Activated CD4-positive, alpha-beta memory T cell treated with anti-CD3 and anti-CD28 coated beads for 36 hours (primary cell): ENCODE measurements around the gene RHOA. TPM values are rescaled to one million over a fixed set of nuclear protein-coding genes. Genes with fewer than 3 reads are reported as not detected.
A peak's percentile ranks its signal among the peaks of the same experiment; 100 is the strongest.
"Not testable (repeated sequence)": the region's sequence is repeated elsewhere in the genome, so short reads cannot be mapped to it uniquely, and the experiment has no call there.

Experiments
- CTCF ChIA-PET: fragments of 350-600 bp; sonication (Branson Sonifier 250); formaldehyde crosslinking; loops from one replicate; lab custom pipeline; 2021; ENCODE audit warnings: antibody characterized with exemption, inconsistent platforms; lab: Charles Lee
- POLR2A ChIA-PET: fragments of 350-600 bp; sonication (Branson Sonifier 250); formaldehyde crosslinking; loops from one replicate; lab custom pipeline; 2021; ENCODE audit warnings: antibody characterized with exemption; lab: Charles Lee
- DNase-seq: peaks from one replicate; pipeline ENCODE4 v3.0.0-alpha.2; 2020
- H3K27ac Mint-ChIP-seq: one replicate; pipeline ENCODE4 v1.8.0; 2021; ENCODE audit warnings: mixed read lengths
- H3K27me3 Mint-ChIP-seq: one replicate; pipeline ENCODE4 v1.8.0; 2021; ENCODE audit warnings: mixed read lengths
- H3K36me3 Mint-ChIP-seq: one replicate; pipeline ENCODE4 v1.8.0; 2021; ENCODE audit warnings: mixed read lengths
- H3K4me1 Mint-ChIP-seq: one replicate; pipeline ENCODE4 v1.8.0; 2021; ENCODE audit warnings: low read depth, mixed read lengths
- H3K4me3 Mint-ChIP-seq: one replicate; pipeline ENCODE4 v1.8.0; 2021; ENCODE audit warnings: mild to moderate bottlenecking, mixed read lengths
- H3K9me3 Mint-ChIP-seq: one replicate; pipeline ENCODE4 v1.8.0; 2021; ENCODE audit warnings: mixed read lengths
- intact Hi-C: fragments of 100-400 bp; cut with micrococcal nuclease; formaldehyde crosslinking; loops from one replicate; pipeline ENCODE4 v1.15.1; 2023
- total RNA-seq, 2 experiments: library from RNA; stranded (reverse); gene quantifications; one replicate each; pipeline ENCODE4 v1.2.3, GENCODE V29; 2021

Gene RHOA
- total RNA-seq, 2 experiments from 2014 or later, result 497 to 514 TPM

DNA sequence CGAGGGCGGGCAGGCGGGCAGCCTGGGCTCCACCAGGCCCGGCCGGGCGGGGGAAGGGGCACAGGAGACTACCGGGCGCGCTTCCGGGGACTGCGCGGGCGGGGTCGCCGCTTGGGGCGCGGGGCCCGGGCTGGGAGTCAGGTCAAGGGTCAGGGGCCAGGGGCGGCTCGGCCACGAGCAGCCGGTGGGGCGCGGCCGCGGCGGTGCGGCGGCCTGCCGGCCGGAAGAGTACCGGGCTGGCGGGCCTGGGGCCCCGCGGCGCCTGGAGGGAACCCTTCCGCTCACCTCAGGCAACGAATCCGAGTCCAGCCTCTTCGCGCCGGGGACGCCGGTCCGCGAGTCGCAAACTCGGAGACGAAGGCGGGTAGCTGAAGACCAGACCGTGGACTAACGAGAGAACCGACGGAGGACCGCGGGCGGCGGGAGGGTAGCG, 225 bp downstream of the RHOA start:
- peak overlapping the region; percentile 95 for H3K27ac Mint-ChIP-seq
- POLR2A ChIA-PET, result interaction anchor here (0.9 to 4.6 kb wide), 12 partner anchors 9 to 390 kb away, joined by 3 to 33 read pairs (median 6); partner anchors contain the start of genes DAG1, GPX1, NICN1 and QRICH1
- intact Hi-C loops, result loop anchor here (2.0 to 10.0 kb wide), 2 partner anchors 35 to 387 kb away; partner anchors contain the start of genes IMPDH2 and NDUFAF3

GRCh38 chr3:49410846-49411534, 786 bp downstream of the RHOA start:
- Mint-ChIP-seq H3K27me3 (no peaks in the 10 kb centered on the region), H3K27ac (peak overlapping the region; percentile 91), H3K4me1 (peaks cover 62% of the 10 kb centered on the region), H3K36me3 (peaks cover 22% of the 10 kb centered on the region), H3K9me3 (no peaks in the 10 kb centered on the region), H3K4me3 (peak overlapping the region; percentile 90)
- intact Hi-C loops, result loop anchor here (2.0 to 10.0 kb wide), 2 partner anchors 34 to 386 kb away; partner anchors contain the start of genes IMPDH2 and NDUFAF3
- CTCF ChIA-PET, result interaction anchor here (2.5 kb wide), 1 partner anchor 71 kb away, joined by 15 read pairs; the partner anchor contains the start of gene USP4
- no peak for DNase-seq
- POLR2A ChIA-PET, result interaction anchor here (1.0 to 4.6 kb wide), 9 partner anchors 10 to 73 kb away, joined by 3 to 33 read pairs (median 9); partner anchors contain the start of genes DAG1, GPX1, NICN1 and USP4

More for the DNA sequence above, 225 bp downstream of the RHOA start:
- Mint-ChIP-seq H3K9me3 (no peaks in the 10 kb centered on the region), H3K36me3 (peaks cover 27% of the 10 kb centered on the region), H3K4me3 (peak overlapping the region; percentile 90), H3K27me3 (no peaks in the 10 kb centered on the region), H3K4me1 (peaks cover 62% of the 10 kb centered on the region)
- peak; percentile 68 for DNase-seq
- CTCF ChIA-PET, result interaction anchor here (2.5 to 6.0 kb wide), 2 partner anchors 38 to 72 kb away, joined by 15 to 58 read pairs; partner anchors contain the start of gene USP4

DNA sequence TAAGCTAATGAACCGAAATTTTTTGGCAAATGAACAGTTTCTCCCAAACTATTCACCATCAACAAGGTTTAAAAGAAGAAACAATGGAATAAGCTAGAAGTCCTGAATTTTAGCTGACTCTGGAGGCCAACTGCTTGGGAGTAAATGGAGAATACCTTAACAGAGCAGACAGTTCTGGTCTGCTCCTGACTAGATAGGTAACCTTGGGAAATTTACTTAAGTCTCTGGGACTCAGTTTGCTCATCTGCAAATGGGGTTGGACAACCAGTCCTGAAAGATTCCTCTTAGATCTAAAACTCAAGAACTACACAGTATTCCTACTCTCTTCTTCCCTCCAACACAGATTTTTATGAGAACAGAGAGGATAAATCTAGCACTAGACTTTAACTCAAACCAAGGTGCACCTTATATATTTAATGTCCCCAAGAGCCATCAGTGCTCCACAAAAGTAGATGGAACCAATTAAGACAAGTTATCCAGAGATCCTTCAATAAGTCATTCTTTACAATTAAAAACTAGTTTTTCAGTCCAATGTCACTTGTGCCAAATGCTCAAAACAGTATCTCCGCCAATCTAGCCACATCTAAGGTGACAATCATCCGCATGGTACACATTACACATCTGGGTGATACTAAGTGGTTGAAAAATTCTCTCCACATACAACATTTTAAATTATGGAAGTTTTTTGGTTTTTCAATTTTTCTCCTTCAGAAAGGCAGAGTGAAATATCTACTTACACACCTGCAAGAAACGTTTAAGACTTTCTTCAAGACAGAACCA, 1.5 kb downstream of the RHOA start:
- intact Hi-C loops, result loop anchor here (2.0 to 10.0 kb wide), 2 partner anchors 33 to 385 kb away; partner anchors contain the start of genes IMPDH2 and NDUFAF3
- CTCF ChIA-PET, result interaction anchor here (2.2 kb wide), 1 partner anchor 70 kb away, joined by 13 read pairs; the partner anchor contains the start of gene USP4
- H3K27ac Mint-ChIP-seq, result peak overlapping the region; percentile 91
- H3K4me1 Mint-ChIP-seq, result peaks cover 63% of the 10 kb centered on the region
- peak overlapping the region; percentile 90 for H3K4me3 Mint-ChIP-seq
- POLR2A ChIA-PET, result interaction anchor here (1.1 to 4.6 kb wide), 4 partner anchors 51 to 70 kb away, joined by 4 to 33 read pairs (median 10); partner anchors contain the start of genes GPX1 and USP4
- no peaks in the 10 kb centered on the region for H3K9me3 Mint-ChIP-seq
- H3K36me3 Mint-ChIP-seq, result peaks cover 25% of the 10 kb centered on the region
- H3K27me3 Mint-ChIP-seq, result no peaks in the 10 kb centered on the region
- no peak for DNase-seq

DNA sequence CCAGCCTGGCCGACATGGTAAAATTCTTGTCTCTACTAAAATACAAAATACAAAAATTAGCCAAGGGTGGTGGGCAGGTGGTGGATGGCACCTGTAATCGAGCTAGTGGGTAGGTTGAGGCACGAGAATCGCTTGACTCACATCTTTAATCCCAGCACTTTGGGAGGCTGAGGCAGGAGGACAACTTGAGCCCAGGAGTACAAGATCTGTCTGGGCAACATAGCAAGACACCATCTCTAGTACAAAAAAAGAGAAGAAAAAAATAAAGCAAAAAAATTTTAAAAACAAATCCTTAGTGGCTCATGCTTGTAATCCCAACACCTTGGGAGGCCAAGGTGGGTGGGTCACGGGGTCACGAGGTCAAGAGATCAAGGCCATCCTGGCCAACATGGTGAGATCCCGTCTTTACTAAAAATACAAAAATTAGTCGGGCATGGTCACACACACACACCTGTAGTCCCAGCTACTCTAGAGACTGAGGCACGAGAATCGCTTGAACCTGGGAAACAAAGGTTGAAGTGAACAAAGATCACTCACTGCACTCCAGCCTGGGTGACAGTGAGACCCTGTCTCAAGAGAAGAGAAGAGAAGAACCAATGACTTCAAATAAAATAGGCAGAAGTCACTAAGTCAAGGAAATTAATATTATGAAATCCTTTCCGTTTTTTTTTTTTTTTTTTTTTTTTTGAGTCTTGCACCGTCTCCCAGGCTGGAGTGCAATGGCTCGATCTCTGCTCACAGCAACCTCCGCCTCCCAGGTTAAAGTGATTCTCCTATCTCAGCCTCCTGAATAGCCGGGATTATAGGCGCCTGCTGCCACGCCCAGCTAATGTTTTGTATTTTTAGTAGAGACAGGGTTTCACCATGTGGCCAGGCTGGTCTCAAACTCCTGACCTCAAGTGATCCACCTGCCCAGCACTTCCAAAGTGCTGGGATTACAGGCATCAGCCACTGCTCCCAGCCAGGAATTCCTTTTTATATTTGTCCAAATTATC, 4.9 kb downstream of the RHOA start:
- no peak for DNase-seq
- Mint-ChIP-seq H3K36me3 (peaks cover 21% of the 10 kb centered on the region), H3K27ac (peak overlapping the region; percentile 75), H3K4me3 (no peak overlapping the region), H3K4me1 (peaks cover 49% of the 10 kb centered on the region), H3K27me3 (no peaks in the 10 kb centered on the region), H3K9me3 (no peaks in the 10 kb centered on the region)
- POLR2A ChIA-PET, result no interaction called here
- intact Hi-C loops, result no loop called here
- CTCF ChIA-PET, result interaction anchor here (1.1 to 1.6 kb wide), 3 partner anchors 9 to 43 kb away, joined by 3 to 7 read pairs (median 5); no protein-coding TSS in a partner anchor

DNA sequence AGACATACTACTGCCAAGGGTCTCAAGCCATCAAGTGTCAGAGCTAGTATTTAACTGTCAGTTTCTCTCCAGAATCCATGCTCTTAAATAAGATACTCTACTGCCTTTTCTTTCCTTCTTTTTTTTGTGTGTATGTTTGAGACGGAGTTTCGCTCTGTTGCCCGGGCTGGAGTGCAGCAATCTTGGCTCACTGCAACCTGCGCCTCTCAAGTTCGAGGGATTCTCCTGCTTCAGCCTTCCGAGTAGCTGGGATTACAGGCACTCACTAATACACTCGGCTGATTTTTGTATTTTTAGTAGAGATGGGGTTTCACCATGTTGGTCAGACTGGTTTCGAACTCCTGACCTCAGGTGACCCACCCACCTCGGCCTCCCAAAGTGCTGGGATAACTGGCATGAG, 6.2 kb downstream of the RHOA start:
- intact Hi-C loops, H3K27me3 Mint-ChIP-seq, H3K9me3 Mint-ChIP-seq, H3K4me3 Mint-ChIP-seq, DNase-seq: not testable (repeated sequence)
- peaks cover 59% of the 10 kb centered on the region for H3K4me1 Mint-ChIP-seq
- peaks cover 21% of the 10 kb centered on the region for H3K36me3 Mint-ChIP-seq
- peak overlapping the region; percentile 44 for H3K27ac Mint-ChIP-seq
- ChIA-PET POLR2A (interaction anchor here (2.3 kb wide), 1 partner anchor 66 kb away, joined by 7 read pairs; the partner anchor contains the start of gene USP4), CTCF (interaction anchor here (0.7 to 1.7 kb wide), 5 partner anchors 11 to 397 kb away, joined by 3 to 7 read pairs (median 3); no protein-coding TSS in a partner anchor)

GRCh38 chr3:49403891-49404290, 7.9 kb downstream of the RHOA start:
- CTCF ChIA-PET, result interaction anchor here (1.7 kb wide), 1 partner anchor 45 kb away, joined by 3 read pairs; no protein-coding TSS in a partner anchor
- Mint-ChIP-seq H3K27me3 (no peaks in the 10 kb centered on the region), H3K9me3 (no peaks in the 10 kb centered on the region), H3K36me3 (peaks cover 18% of the 10 kb centered on the region), H3K4me3 (no peak overlapping the region), H3K4me1 (peaks cover 61% of the 10 kb centered on the region), H3K27ac (no peak overlapping the region)
- intact Hi-C loops, result no loop called here
- no peak for DNase-seq
- POLR2A ChIA-PET, result interaction anchor here (2.3 kb wide), 1 partner anchor 64 kb away, joined by 7 read pairs; the partner anchor contains the start of gene USP4

GRCh38 chr3:49401766-49402165, 10.0 kb downstream of the RHOA start:
- H3K27ac Mint-ChIP-seq, result no peak overlapping the region
- peaks cover 62% of the 10 kb centered on the region for H3K4me1 Mint-ChIP-seq

DNA sequence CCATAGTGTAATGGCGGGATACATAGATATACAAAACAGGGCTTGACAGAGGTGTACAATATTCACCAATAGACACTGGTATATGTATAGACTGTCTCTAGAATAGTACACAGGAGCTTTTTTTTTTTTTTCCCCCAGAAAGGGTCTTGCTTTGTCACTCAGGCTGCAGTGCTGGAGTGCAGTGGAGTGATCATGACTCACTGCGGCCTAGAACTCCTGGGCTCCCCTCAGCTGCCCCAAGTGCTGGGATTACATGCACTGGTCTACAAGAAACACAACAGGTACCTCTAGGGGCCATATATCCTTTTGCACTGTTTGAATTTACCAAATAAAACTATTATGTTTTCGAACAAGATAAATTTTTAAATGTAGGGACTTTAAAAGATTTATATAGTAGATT, 12.3 kb downstream of the RHOA start:
- Mint-ChIP-seq H3K4me3 (no peak overlapping the region), H3K27ac (no peak overlapping the region), H3K4me1 (peaks cover 65% of the 10 kb centered on the region)

More at GRCh38 chr3:49401766-49402165, 10.0 kb downstream of the RHOA start:
- no peaks in the 10 kb centered on the region for H3K27me3 Mint-ChIP-seq
- POLR2A ChIA-PET, result interaction anchor here (0.6 kb wide), 1 partner anchor 17 kb away, joined by 3 read pairs; no protein-coding TSS in a partner anchor
- no peaks in the 10 kb centered on the region for H3K9me3 Mint-ChIP-seq
- CTCF ChIA-PET, result no interaction called here
- intact Hi-C loops, result no loop called here
- no peak overlapping the region for H3K4me3 Mint-ChIP-seq
- no peak for DNase-seq
- H3K36me3 Mint-ChIP-seq, result peaks cover 18% of the 10 kb centered on the region

DNA sequence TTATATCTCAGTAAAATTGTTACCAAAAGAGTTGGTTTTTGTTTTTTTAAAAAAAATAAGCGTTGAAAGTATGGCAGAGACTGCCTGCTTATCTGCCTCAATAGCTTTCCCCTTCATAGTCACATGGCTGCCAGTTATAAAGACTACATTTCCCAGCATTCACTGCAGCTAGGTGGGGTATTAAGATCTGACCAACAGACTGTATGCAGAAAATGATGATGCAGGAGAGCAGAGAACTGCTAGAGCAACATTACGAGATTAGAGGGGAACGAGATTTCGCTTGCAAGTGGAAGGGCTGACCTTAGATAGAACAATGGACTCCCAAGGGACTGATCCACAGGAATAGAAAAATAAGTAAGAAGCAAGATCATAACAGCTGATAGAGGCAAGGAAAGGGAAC, 14.3 kb downstream of the RHOA start:
- H3K4me1 Mint-ChIP-seq, result peaks cover 72% of the 10 kb centered on the region
- H3K4me3 Mint-ChIP-seq, result no peak overlapping the region
- CTCF ChIA-PET, result no interaction called here
- H3K9me3 Mint-ChIP-seq, result no peaks in the 10 kb centered on the region
- peaks cover 24% of the 10 kb centered on the region for H3K36me3 Mint-ChIP-seq
- POLR2A ChIA-PET, result no interaction called here
- DNase-seq, result no peak
- no peak overlapping the region for H3K27ac Mint-ChIP-seq
- intact Hi-C loops, result no loop called here
- no peaks in the 10 kb centered on the region for H3K27me3 Mint-ChIP-seq

More for the DNA sequence above, 12.3 kb downstream of the RHOA start:
- Mint-ChIP-seq H3K27me3 (no peaks in the 10 kb centered on the region), H3K9me3 (no peaks in the 10 kb centered on the region), H3K36me3 (peaks cover 25% of the 10 kb centered on the region)
- ChIA-PET POLR2A (no interaction called here), CTCF (no interaction called here)
- no peak for DNase-seq
- intact Hi-C loops, result no loop called here

GRCh38 chr3:49391310-49391709, 20.5 kb downstream of the RHOA start:
- H3K27ac Mint-ChIP-seq, intact Hi-C loops, DNase-seq, H3K9me3 Mint-ChIP-seq, H3K4me3 Mint-ChIP-seq, H3K27me3 Mint-ChIP-seq, CTCF ChIA-PET, POLR2A ChIA-PET: not testable (repeated sequence)
- Mint-ChIP-seq H3K4me1 (peaks cover 49% of the 10 kb centered on the region), H3K36me3 (peaks cover 22% of the 10 kb centered on the region)
